Measurements from ENCODE around the gene CDH16. TPM values are rescaled to one million over a fixed set of nuclear protein-coding genes. Genes with fewer than 3 reads are reported as not detected.
A peak's percentile ranks its signal among the peaks of the same experiment; 100 is the strongest.

Gene CDH16
- total RNA-seq, 1 experiment from 2014 or later, result not detected

GRCh38 chr16:66886914-66887313, 31.8 kb downstream of the CDH16 start:
- Mint-ChIP-seq H3K27ac (ENCODE audit: low read depth, unreplicated experiment) (peak overlapping the region; percentile 22), H3K9me3 (ENCODE audit: unreplicated experiment) (no peaks in the 10 kb centered on the region), H3K27me3 (ENCODE audit: insufficient read depth, unreplicated experiment) (no peaks in the 10 kb centered on the region), H3K4me1 (ENCODE audit: insufficient read depth, unreplicated experiment) (peaks cover 15% of the 10 kb centered on the region), H3K4me3 (ENCODE audit: unreplicated experiment) (no peak overlapping the region), H3K36me3 (ENCODE audit: insufficient read depth, unreplicated experiment) (peaks cover 54% of the 10 kb centered on the region)
- no peak for DNase-seq (ENCODE audit: unreplicated experiment)
- ChIA-PET CTCF (interaction anchor here (0.6 to 2.7 kb wide), 2 partner anchors 9 to 75 kb away, joined by 5 to 17 read pairs; no protein-coding TSS in a partner anchor), POLR2A (interaction anchor here (0.7 to 1.3 kb wide), 2 partner anchors 13 to 47 kb away, joined by 3 read pairs; no protein-coding TSS in a partner anchor)
- no TSS peak for BruUV-seq (replicated peaks)
- TF ChIP-seq CTCF (IDR thresholded peaks at IDR 0.05; ENCODE audit: unreplicated experiment), result no peak
- intact Hi-C loops (cut with micrococcal nuclease), result no loop called here

- ChIA-PET POLR2A (interaction anchor here (0.6 to 1.3 kb wide), 4 partner anchors 13 to 216 kb away, joined by 3 read pairs; no protein-coding TSS in a partner anchor), CTCF (interaction anchor here (0.6 to 2.7 kb wide), 6 partner anchors 9 to 595 kb away, joined by 3 to 17 read pairs (median 4); partner anchors contain the start of gene ATP6V0D1)
- peaks cover 15% of the 10 kb centered on the region for H3K4me1 Mint-ChIP-seq (ENCODE audit: insufficient read depth, unreplicated experiment)
- peak overlapping the region; percentile 22 for H3K27ac Mint-ChIP-seq (ENCODE audit: low read depth, unreplicated experiment)
- TF ChIP-seq CTCF (IDR thresholded peaks at IDR 0.05; ENCODE audit: unreplicated experiment), result no peak
- peaks cover 54% of the 10 kb centered on the region for H3K36me3 Mint-ChIP-seq (ENCODE audit: insufficient read depth, unreplicated experiment)
- no peak overlapping the region for H3K4me3 Mint-ChIP-seq (ENCODE audit: unreplicated experiment)
- DNase-seq (ENCODE audit: unreplicated experiment), result no peak
- H3K9me3 Mint-ChIP-seq (ENCODE audit: unreplicated experiment), result no peaks in the 10 kb centered on the region
- BruUV-seq (replicated peaks), result no TSS peak
- no peaks in the 10 kb centered on the region for H3K27me3 Mint-ChIP-seq (ENCODE audit: insufficient read depth, unreplicated experiment)
- intact Hi-C loops (cut with micrococcal nuclease), result no loop called here
Observed at GRCh38 chr16:66886321-66886720, 32.4 kb downstream of the CDH16 start.

GRCh38 chr16:66885491-66885890, 33.2 kb downstream of the CDH16 start:
- TF ChIP-seq CTCF (IDR thresholded peaks at IDR 0.05; ENCODE audit: unreplicated experiment), result no peak
- Mint-ChIP-seq H3K27ac (ENCODE audit: low read depth, unreplicated experiment) (no peak overlapping the region), H3K4me1 (ENCODE audit: insufficient read depth, unreplicated experiment) (peaks cover 15% of the 10 kb centered on the region), H3K9me3 (ENCODE audit: unreplicated experiment) (no peaks in the 10 kb centered on the region), H3K27me3 (ENCODE audit: insufficient read depth, unreplicated experiment) (no peaks in the 10 kb centered on the region), H3K36me3 (ENCODE audit: insufficient read depth, unreplicated experiment) (peaks cover 54% of the 10 kb centered on the region), H3K4me3 (ENCODE audit: unreplicated experiment) (no peak overlapping the region)
- CTCF ChIA-PET, result interaction anchor here (0.7 to 2.7 kb wide), 3 partner anchors 10 to 596 kb away, joined by 3 to 17 read pairs (median 4); partner anchors contain the start of gene ATP6V0D1
- intact Hi-C loops (cut with micrococcal nuclease), result no loop called here
- no peak for DNase-seq (ENCODE audit: unreplicated experiment)
- no TSS peak for BruUV-seq (replicated peaks)
- POLR2A ChIA-PET, result no interaction called here

- intact Hi-C loops (cut with micrococcal nuclease), result no loop called here
- Mint-ChIP-seq H3K27ac (ENCODE audit: low read depth, unreplicated experiment) (no peak overlapping the region), H3K9me3 (ENCODE audit: unreplicated experiment) (no peaks in the 10 kb centered on the region), H3K27me3 (ENCODE audit: insufficient read depth, unreplicated experiment) (no peaks in the 10 kb centered on the region), H3K4me3 (ENCODE audit: unreplicated experiment) (no peak overlapping the region), H3K36me3 (ENCODE audit: insufficient read depth, unreplicated experiment) (peaks cover 35% of the 10 kb centered on the region), H3K4me1 (ENCODE audit: insufficient read depth, unreplicated experiment) (peaks cover 23% of the 10 kb centered on the region)
- no peak for DNase-seq (ENCODE audit: unreplicated experiment)
- CTCF ChIA-PET, result interaction anchor here (0.9 to 5.6 kb wide), 7 partner anchors 10 to 347 kb away, joined by 3 to 38 read pairs (median 6); no protein-coding TSS in a partner anchor
- no peak for TF ChIP-seq CTCF (IDR thresholded peaks at IDR 0.05; ENCODE audit: unreplicated experiment)
- POLR2A ChIA-PET, result interaction anchor here (1.0 to 3.1 kb wide), 5 partner anchors 8 to 114 kb away, joined by 3 to 25 read pairs (median 4); no protein-coding TSS in a partner anchor
- no TSS peak for BruUV-seq (replicated peaks)
Observed at GRCh38 chr16:66882702-66883101, 36.0 kb downstream of the CDH16 start.

All from MCF 10A (cell line).